ENCODE data around the gene SAP130. TPM values are rescaled to one million over a fixed set of nuclear protein-coding genes. Genes with fewer than 3 reads are reported as not detected.

The SAP130 gene
- total and polyA plus RNA-seq, 2 of the 8 experiments (the other 6 are each of a cell fraction or from before 2014, with no cell fraction given) = 51.4 to 54.3 TPM

GRCh38 chr2:127961729-127962128, 66.1 kb downstream of the SAP130 start (continued):
- TF ChIP-seq CHD7 (IDR thresholded peaks at IDR 0.05; ENCODE audit: insufficient replicate concordance, low read length) = no peak
- no peak for TF ChIP-seq FOSL1 (IDR thresholded peaks at IDR 0.05; ENCODE audit: insufficient read depth, low read depth, low read length)
- TF ChIP-seq TAF1 (IDR thresholded peaks at IDR 0.05; ENCODE audit: low read depth, low read length) = no peak
- no peak for TF ChIP-seq CREB1 (IDR thresholded peaks at IDR 0.05)

Data from H1 (cell line).